K562 (cell line): Measurements from ENCODE around the gene TNFRSF11A. TPM values are rescaled to one million over a fixed set of nuclear protein-coding genes. Genes with fewer than 3 reads are reported as not detected.

Experiments used
- ATAC-seq: fragments of 200-7000 bp; cut with Tn5 transposase; 3 replicates; pipeline ENCODE4 v1.9.1; 2020; ENCODE audit warnings: moderate library complexity
- BruUV-seq: library from RNA; stranded (reverse); fragments of 400-500 nt; replicated peaks from 2 replicates; lab custom pipeline; 2021; lab: Mats Ljungman, UMichigan
- CTCF ChIA-PET: fragments of 300-600 bp; formaldehyde crosslinking; extraction: SDS; loops from one replicate; lab custom pipeline; 2021; ENCODE audit warnings: low intra/inter-chr PET ratio; lab: Yijun Ruan, JAX
- POLR2A ChIA-PET: fragments of 300-600, 350-650 bp; sonication (Branson Sonifier 250); formaldehyde crosslinking; extraction: SDS; loops from one replicate; lab custom pipeline; 2021; ENCODE audit warnings: antibody characterized with exemption, inconsistent platforms; lab: Yijun Ruan, JAX
- DNase-seq, 4 experiments: peaks; one replicate each; pipeline versions ENCODE4 v3.0.0 to v3.0.0-alpha.2; 2011 to 2018; ENCODE audit warnings: low spot score in 3 of 4, mixed read lengths in 3 of 4; ENCODE audit errors: extremely low read depth in 1 of 4
- FAIRE-seq: peaks from 2 replicates; lab custom pipeline; 2011; peaks lifted over from hg19 to GRCh38; lab: Jason Lieb, UNC
- H2AFZ ChIP-seq: 2 replicates; pipeline ENCODE4 v1.6.0; 2011; ENCODE audit warnings: low read depth, low read length, control low read depth, inconsistent platforms
- H3K27ac ChIP-seq: fragments of 200-600 bp; 3 replicates; pipeline ENCODE4 v1.8.0; 2011; ENCODE audit warnings: low read depth, mild to moderate bottlenecking, control low read depth, inconsistent platforms, low read length, moderate library complexity, mixed read lengths; ENCODE audit errors: extremely low read depth
- H3K27me3 ChIP-seq, 2 experiments: fragments of 300-600 bp in 1 of 2; 2 replicates in 1 of 2; 3 replicates in 1 of 2; pipeline versions ENCODE4 v1.6.0 to v1.8.0; 2011; ENCODE audit warnings: inconsistent platforms in 2 of 2, low read length in 2 of 2, mild to moderate bottlenecking in 1 of 2, mixed read lengths in 1 of 2, moderate library complexity in 1 of 2; ENCODE audit not compliant: control insufficient read depth in 2 of 2, insufficient read depth in 2 of 2
- H3K36me3 ChIP-seq: fragments of 300-600 bp; 3 replicates; pipeline ENCODE4 v1.8.0; 2011; ENCODE audit warnings: mild to moderate bottlenecking, low read length, inconsistent platforms; ENCODE audit not compliant: control insufficient read depth, insufficient read depth
- H3K4me1 ChIP-seq, 2 experiments: fragments of 200-600 bp in 1 of 2; replicated peaks in 1 of 2; 2 replicates in 1 of 2; 3 replicates in 1 of 2; pipeline versions ENCODE4 v1.5.1 to v1.8.0; 2011; ENCODE audit warnings: inconsistent platforms in 2 of 2, low read length in 2 of 2, mild to moderate bottlenecking in 1 of 2, mixed read lengths in 1 of 2, moderate library complexity in 1 of 2; ENCODE audit not compliant: control insufficient read depth in 2 of 2, insufficient read depth in 2 of 2
- H3K4me2 ChIP-seq: 2 replicates; pipeline ENCODE4 v1.6.1; 2011; ENCODE audit warnings: low read length, control low read depth, inconsistent platforms, mixed read lengths; ENCODE audit not compliant: insufficient read depth
- H3K4me3 ChIP-seq: fragments of 200-600 bp; sonication (generic), shearing (Covaris generic); 2 replicates; pipeline ENCODE4 v1.5.1; 2016; ENCODE audit warnings: control low read depth, inconsistent platforms
- H3K79me2 ChIP-seq: fragments of 200-600 bp; 3 replicates; pipeline ENCODE4 v1.8.0; 2011; ENCODE audit warnings: low read length, inconsistent platforms; ENCODE audit not compliant: control insufficient read depth, insufficient read depth
- H3K9ac ChIP-seq, 2 experiments: 2 replicates each; pipeline versions ENCODE4 v1.6.0 to v1.6.1; 2011; ENCODE audit warnings: low read depth in 2 of 2, low read length in 2 of 2, control low read depth in 1 of 2, inconsistent platforms in 1 of 2, mild to moderate bottlenecking in 1 of 2, mixed read lengths in 1 of 2; ENCODE audit not compliant: insufficient read depth in 1 of 2
- H3K9me1 ChIP-seq: one replicate; pipeline ENCODE4 v1.6.0; 2011; ENCODE audit warnings: inconsistent platforms, mild to moderate bottlenecking, low read length, moderate library complexity; ENCODE audit not compliant: control insufficient read depth, insufficient read depth
- H3K9me3 ChIP-seq: replicated peaks from 2 replicates; pipeline ENCODE4 v1.5.1; 2011; ENCODE audit warnings: low read depth, low read length, inconsistent platforms; ENCODE audit not compliant: control insufficient read depth, insufficient read depth
- H4K20me1 ChIP-seq: replicated peaks from 2 replicates; pipeline ENCODE4 v1.6.1; 2011; ENCODE audit warnings: low read length, inconsistent platforms, mixed read lengths; ENCODE audit not compliant: control insufficient read depth, insufficient read depth
- GTF2F1 ChIP-seq: IDR thresholded peaks from 2 replicates; pipeline ENCODE4 v1.6.1; 2011; ENCODE audit warnings: low read depth, low read length, improper control_type of control experiment
- MAFG ChIP-seq: fragments of 450-650 bp; conservative IDR thresholded peaks from 2 replicates; pipeline ENCODE4 v1.6.1; 2016; ENCODE audit warnings: missing genetic modification characterization, missing compliant biosample characterization
- NBN ChIP-seq: fragments of 450-650 bp; IDR thresholded peaks from 2 replicates; pipeline ENCODE4 v1.6.1; 2016; ENCODE audit warnings: low read depth, mild to moderate bottlenecking
- NR4A1 ChIP-seq, 2 experiments: fragments of 250-450 bp in 1 of 2; fragments of 450-650 bp in 1 of 2; sonication (Bioruptor Pico) in 1 of 2; IDR thresholded peaks; 2 replicates each; pipeline versions ENCODE4 v1.4.0 to v1.6.1; 2016 to 2020; ENCODE audit warnings: mild to moderate bottlenecking in 2 of 2, missing compliant biosample characterization in 1 of 2, missing genetic modification characterization in 1 of 2, moderate library complexity in 1 of 2
- ZBED1 ChIP-seq: IDR thresholded peaks from 2 replicates; pipeline ENCODE4 v1.6.1; 2014
- WGBS: fragments of 100-300 bp; shearing (Covaris generic); methylation state at CpG from one replicate; pipeline ENCODE4 v1.1.6; 2016; ENCODE audit warnings: low coverage, mixed read lengths; ENCODE audit not compliant: insufficient coverage; ENCODE audit errors: missing lambda C conversion rate; 5-methylcytosine and 5-hydroxymethylcytosine counted together
- in situ Hi-C: fragments of 300-500 bp; cut with MboI; formaldehyde crosslinking; loops from 4 replicates; pipeline ENCODE4 v1.15.0; 2018; ENCODE audit warnings: inconsistent platforms, mixed read lengths
- intact Hi-C: fragments of 100-400 bp; cut with micrococcal nuclease; formaldehyde crosslinking; loops from 2 replicates; pipeline ENCODE4 v1.14.2; 2022
- polyA plus RNA-seq, 8 experiments: library from polyadenylated mRNA; depleted of rRNA in 4 of 8; stranded (reverse) in 5 of 8; unstranded in 3 of 8; fragments of >200 nt; fragmentation: Nextera tagmentation in 2 of 8; fragmentation: Illumina TruSeq in 1 of 8; extraction: Ambion mirVana in 2 of 8; extraction: Trizol in 1 of 8; gene quantifications; 2 replicates each; pipeline versions ENCODE4 v1.2.1 to v1.2.3, GENCODE V29; 2011 to 2014; ENCODE audit warnings: inconsistent platforms in 1 of 8, missing spikeins in 1 of 8
- total RNA-seq, 7 experiments: library from RNA; depleted of rRNA in 6 of 7; stranded (reverse); fragments of >200 nt in 6 of 7; fragmentation: Illumina TruSeq in 2 of 7; extraction: Trizol in 2 of 7; gene quantifications; 2 replicates each; pipeline versions ENCODE4 v1.2.1 to v1.2.3, GENCODE V29; 2011 to 2021; ENCODE audit warnings: low replicate concordance in 1 of 7

Gene TNFRSF11A
- total and polyA plus RNA-seq, 9 of the 15 experiments (the other 6 are each of a cell fraction or from before 2014, with no cell fraction given), result 0.03 to 0.06 (median 0.04) TPM; not detected in 6

DNA sequence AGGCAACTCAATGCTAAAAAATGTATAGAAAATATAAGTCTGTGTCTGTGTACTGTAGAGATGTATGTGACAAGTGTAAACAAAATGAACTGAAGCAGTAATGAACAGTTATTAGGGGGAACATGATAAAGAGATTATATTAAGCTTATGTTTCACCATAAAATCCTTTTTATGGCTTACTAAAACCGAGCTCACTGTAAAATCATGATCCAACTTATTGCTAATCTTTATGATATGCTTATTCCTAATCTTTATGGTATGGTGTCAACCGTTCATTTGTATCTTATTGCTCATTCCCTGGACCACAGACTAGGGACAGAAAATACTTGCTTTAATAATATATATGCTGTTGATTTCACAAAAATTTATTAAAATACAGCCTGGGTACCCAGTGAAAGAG, 62.1 kb downstream of the TNFRSF11A start:
- no peaks in the 10 kb centered on the region for H3K79me2 ChIP-seq
- BruUV-seq, result no TSS peak
- no peak overlapping the region for H3K4me3 ChIP-seq
- no peaks in the 10 kb centered on the region for H4K20me1 ChIP-seq
- peaks cover 5 to 14% of the 10 kb centered on the region in 2 experiments; a peak in 4 of 5 replicates for H3K4me1 ChIP-seq
- H3K9ac ChIP-seq, result no peak overlapping the region
- CTCF ChIA-PET, result no interaction called here
- DNase-seq, result no peak
- no peak for FAIRE-seq
- H3K4me2 ChIP-seq, result no peak overlapping the region
- no peaks in the 10 kb centered on the region for H3K9me1 ChIP-seq
- H3K9me3 ChIP-seq, result no peaks in the 10 kb centered on the region
- POLR2A ChIA-PET, result interaction anchor here (1.5 kb wide), 1 partner anchor 28 kb away, joined by 3 read pairs; no protein-coding TSS in a partner anchor
- no peak for ATAC-seq
- H3K27ac ChIP-seq, result no peak overlapping the region
- 13% methylated on average over 2 of the region's 2 CpGs for WGBS
- intact Hi-C loops, result no loop called here
- no peak for TF ChIP-seq ZBED1
- no peaks in the 10 kb centered on the region for H3K27me3 ChIP-seq
- no peaks in the 10 kb centered on the region for H3K36me3 ChIP-seq
- in situ Hi-C loops, result no loop called here
- H2AFZ ChIP-seq, result no peak overlapping the region

DNA sequence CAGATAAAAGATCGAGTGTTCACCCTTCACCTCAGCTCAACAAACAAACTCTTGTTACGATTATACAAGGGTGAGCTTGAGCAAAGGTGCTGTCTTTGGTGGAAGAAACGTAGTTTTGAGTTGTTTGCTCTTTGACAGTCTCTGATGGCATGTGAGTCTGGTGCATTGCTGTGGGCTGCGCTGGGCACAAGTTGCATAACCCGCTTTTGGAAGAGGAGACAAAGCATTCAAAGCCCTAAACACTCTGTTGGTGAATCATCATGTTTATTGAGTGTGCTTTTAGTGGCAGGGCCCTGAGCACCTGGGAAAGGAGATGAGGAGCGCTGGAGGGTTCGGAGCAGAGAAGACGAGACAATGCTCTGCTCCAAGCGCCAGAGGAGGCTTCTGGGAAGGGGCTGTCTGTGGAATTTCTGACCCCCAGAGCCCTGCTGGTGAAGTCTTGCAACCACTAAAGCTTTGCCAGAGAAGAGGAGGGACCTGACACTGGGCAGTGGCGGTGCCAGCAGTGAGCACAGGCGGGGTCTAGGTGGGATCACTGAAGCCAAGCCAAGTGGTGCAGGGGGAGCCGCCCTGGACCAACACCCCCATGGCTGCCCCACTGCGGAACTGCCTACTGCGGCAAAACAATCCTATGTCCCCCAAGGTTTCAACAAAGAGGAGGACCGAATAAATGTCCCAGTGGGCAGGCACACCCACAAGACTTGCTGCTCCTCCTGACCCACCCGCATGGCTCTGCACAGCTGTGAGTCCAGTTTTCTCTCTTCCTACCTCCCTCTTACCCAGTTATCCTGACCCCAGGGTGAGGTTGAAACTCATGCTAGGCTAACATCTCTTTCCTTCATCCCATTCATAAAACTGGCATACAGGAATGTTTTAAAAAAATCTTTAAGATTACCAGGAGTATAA, 64.0 kb downstream of the TNFRSF11A start:
- H3K9me1 ChIP-seq, result no peaks in the 10 kb centered on the region
- H3K9ac ChIP-seq, result no peak overlapping the region
- POLR2A ChIA-PET, result interaction anchor here (1.5 kb wide), 1 partner anchor 26 kb away, joined by 3 read pairs; no protein-coding TSS in a partner anchor
- H3K4me3 ChIP-seq, result no peak overlapping the region
- H3K79me2 ChIP-seq, result no peaks in the 10 kb centered on the region
- no peak overlapping the region for H3K27ac ChIP-seq
- H3K4me2 ChIP-seq, result no peak overlapping the region
- ATAC-seq (no peak), FAIRE-seq (no peak), DNase-seq (no peak)
- CTCF ChIA-PET, result no interaction called here
- H3K9me3 ChIP-seq, result no peaks in the 10 kb centered on the region
- in situ Hi-C loops, result no loop called here
- no peak overlapping the region for H2AFZ ChIP-seq
- no peaks in the 10 kb centered on the region for H4K20me1 ChIP-seq
- BruUV-seq, result no TSS peak
- intact Hi-C loops, result no loop called here
- 23% methylated on average over 15 of the region's 16 CpGs for WGBS
- no peaks in the 10 kb centered on the region for H3K36me3 ChIP-seq
- TF ChIP-seq MAFG (tag), result no peak
- TF ChIP-seq NBN, result no peak
- no peak for TF ChIP-seq GTF2F1
- no peak for TF ChIP-seq NR4A1 (CRISPR knock-in tag; IDR thresholded peaks at IDR 0.05)
- no peak for TF ChIP-seq NR4A1 (tag; IDR thresholded peaks at IDR 0.05)
- H3K4me1 ChIP-seq, result peaks cover 5 to 14% of the 10 kb centered on the region in 2 experiments; a peak in 4 of 5 replicates
- H3K27me3 ChIP-seq, result peaks cover 0 to 3% of the 10 kb centered on the region in 2 experiments; a peak in 1 of 5 replicates
